GM19463 (cell line): ENCODE data around the gene H6PD.

Experiments
- ATAC-seq: cut with Tn5 transposase; IDR thresholded peaks from one replicate; pipeline ENCODE4 v1.9.1; 2021; ENCODE audit warnings: mild to moderate bottlenecking, moderate library complexity; ENCODE audit not compliant: unreplicated experiment

The H6PD gene

DNA sequence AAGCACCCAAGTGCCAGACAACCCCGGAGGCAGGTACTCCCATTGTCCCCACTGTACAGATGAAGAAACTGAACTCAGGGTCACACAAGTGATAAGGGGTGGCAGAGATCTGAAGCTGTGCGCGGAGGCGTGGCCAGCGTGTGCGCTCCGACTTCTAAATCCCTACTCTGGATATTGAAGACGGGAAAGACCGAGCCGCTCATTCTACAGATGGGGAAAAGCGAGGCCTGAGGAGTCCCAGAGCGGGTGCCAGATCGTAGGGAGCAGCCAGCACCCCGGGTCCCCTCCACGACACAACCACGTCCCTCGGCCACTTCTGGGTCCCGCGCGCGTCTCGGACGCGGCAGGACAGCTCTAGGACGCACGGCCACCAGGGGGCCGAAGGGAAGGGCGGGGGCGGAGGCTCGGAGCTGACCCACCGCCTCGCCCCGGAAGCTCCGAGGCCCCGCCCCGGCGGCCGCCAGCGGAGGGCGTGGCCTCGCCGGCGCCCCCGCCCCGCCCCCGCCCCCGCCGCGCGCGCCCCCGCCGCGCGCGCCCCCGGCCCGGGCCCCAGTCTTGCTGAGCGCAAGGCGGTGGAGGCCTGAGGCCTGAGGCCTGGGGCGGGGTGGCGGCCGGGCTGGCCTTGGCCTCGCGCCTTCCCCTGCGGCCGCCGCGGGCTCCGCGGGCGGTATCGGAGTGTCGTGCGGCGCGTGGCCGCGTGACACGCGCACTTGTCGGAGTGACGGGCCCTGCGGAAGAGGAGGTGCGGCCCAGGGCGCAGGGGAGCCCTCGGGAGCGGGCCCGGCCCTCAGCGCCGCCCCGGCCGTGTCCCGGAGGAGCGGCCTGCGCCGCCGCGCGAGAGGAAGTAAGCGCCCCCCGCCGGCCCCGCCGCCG is at the start of gene H6PD:
Gene H6PD (plus strand): TSS at position 552 of the 873 bp plus-strand sequence. CDS start 10,161 bp downstream, outside the sequence.
- ATAC-seq: peak; percentile 66

- no peak for ATAC-seq
These were observed 48.3 kb upstream of the H6PD start for GRCh38 chr1:9186082-9186859.

- no peak for ATAC-seq
These were observed 47.6 kb upstream of the H6PD start for GRCh38 chr1:9187004-9187403.

GRCh38 chr1:9190234-9190633 is 44.3 kb upstream of the H6PD start:
- ATAC-seq: no peak

- ATAC-seq: no peak
These were observed 43.3 kb upstream of the H6PD start for GRCh38 chr1:9191231-9191630.

- ATAC-seq: no peak
These were observed 41.9 kb upstream of the H6PD start for GRCh38 chr1:9192578-9193232.

DNA sequence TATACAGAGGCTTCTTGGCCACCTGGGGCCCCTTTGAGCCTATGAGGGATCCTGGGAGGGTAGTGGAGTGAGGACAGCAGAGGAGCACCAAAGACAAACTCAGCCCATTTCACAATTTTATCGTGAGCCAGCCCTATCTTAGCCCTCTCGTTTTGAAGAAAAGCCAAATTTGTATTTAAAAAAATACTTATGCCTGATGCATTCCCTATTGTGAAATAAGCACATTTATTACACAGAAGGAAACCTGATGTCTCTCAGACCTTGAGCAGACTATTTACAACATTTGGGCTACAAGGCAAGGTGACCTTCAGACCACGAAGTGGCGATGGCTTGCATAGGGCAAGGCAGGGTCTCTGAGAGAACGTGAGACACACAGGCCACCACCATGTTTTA is 41.3 kb upstream of the H6PD start:
- no peak for ATAC-seq

DNA sequence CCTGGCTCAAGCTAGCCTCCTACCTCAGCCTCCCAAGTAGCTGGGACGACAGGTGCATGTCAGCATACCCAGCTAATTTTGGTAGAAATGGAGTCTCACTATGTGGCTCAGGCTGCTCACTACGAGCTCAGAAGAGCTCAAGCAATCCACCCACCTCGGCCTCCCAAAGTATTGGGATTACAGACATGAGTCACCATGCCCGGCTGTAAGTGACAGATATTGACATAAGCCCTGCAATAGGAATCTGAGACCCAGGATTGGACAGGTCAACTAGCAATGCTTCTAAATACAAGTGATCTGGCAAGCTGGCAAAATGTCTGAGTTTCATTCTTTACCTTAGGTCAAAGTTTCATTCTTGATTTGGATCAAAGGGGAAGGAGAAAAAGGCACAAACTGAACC is 40.5 kb upstream of the H6PD start:
- ATAC-seq: no peak

GRCh38 chr1:9195651-9196050 is 38.9 kb upstream of the H6PD start:
- ATAC-seq: no peak

DNA sequence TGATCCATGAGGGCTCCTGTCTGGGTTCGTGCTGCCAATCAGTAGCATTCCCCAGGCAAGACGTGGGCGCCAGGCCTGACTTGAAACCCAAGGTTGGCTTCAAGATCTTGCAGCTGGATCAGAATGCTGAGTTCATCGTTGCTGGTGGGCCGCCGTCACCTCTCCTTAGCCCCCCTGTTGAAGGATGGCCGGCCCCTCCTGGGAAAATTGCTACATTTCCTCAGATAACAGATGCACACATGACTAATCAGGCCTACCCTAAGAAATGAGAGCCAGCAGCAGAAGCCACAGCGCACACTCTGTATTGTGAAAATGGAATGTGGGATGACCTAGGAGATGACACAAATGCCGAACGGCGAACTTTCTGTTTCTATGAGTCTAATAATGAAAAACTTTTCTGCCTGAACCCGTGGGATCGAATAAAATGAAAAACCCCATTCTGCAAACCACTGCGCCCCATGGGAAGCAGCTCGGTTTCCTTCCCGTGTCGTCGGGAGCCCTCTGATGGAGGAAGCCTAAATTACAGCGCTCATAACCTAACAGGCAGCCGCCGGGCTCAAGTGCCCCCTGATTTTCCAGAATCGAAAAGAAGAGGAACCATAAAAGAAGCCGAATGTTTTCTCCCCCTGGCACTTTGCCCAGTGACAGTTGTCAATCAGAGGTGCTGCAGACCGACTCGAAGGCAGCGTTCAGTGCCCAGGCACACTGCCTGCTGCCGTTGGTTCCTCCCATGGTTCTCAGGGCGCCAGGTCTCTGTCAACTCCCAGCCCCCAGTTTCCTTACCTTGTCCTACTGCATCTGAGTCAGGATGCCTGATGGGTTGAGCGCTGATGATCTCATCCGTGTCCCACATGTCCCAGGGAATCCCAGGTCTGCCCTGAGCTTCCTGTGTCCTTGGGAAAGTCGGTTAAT is 38.2 kb upstream of the H6PD start:
- no peak for ATAC-seq

DNA sequence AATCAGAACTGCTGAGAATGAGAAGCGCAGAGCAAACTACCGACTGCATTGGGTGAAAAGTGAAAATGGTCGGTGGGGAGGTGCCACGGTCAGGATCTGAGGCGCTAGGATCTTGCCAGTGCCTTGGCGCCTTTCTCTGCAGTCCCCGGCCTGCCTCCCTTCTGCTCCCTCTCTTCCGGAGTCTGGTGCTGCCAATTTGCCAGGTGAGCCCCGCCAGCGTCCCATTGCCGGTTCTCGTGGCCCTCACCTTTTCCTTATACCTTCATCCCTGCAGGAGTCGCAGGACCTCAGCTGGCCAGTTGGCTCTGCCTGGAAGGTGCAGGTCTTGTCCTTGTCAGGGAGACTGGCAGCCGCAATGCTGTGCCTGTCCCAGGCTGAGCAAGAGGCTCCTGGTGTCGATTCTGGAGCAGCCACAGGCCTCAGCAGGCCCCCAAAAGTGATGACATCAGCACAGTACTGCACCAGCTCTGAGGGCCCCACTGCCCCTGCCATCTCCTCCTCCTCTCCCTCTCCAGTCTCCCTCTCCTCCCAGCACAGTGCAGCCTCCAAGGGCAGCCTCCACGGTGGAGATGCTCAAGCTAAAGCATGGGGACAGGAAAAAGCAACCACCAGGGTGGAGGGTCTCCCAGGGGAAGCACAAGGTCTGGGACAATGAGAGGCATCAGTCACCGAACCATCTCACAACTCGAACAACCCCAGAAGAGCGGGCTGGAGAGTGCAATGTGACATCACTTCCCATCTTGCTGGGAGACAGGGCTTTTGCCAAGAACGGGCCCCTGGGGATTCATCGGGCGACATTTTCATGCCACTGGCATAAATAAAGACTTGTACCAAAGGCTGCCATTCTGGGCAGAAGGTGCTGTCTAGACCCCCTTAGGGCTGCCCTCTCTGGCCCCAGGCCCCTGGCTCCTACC is 37.1 kb upstream of the H6PD start:
- no peak for ATAC-seq

DNA sequence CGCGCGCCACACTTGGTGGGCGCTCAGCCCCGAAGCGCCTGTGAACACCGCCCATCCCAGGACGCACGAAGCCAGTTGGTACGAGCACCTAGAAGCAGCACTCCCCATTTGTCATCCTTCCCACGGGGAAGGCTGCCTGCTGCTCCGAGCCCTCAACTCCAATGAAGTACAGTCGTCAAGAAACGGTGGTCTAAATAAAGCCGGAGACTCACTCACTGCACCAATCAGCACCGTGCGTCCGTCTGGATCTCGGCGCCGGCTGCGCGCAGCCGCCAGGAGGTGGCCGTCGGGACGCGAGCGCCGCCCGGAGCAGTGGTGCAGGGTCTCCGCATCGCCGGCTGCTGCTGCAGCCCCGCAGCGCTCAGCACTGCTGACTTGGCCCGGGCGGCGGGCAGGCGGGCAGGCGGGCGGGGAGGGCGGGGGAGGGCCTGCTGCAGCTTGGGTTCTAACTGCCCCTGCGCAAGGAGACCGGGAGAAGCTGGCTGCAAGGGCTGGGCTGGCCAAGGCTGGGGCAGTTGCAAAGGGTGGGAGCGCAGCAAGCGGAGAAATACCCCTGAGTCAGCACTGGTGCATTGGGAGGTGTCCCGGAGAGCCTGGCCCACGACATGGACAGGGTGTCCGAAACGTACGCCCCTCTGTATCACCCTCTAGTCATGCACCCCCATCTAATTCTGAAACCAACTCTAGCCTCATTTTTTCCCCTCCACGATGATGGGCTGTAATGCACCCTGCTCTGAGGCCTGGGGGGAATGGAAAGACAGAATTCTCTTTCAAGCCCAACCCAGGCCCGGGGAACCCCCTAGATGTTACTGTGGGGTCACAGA is 35.8 kb upstream of the H6PD start:
- no peak for ATAC-seq

- ATAC-seq: no peak
These were observed 34.1 kb upstream of the H6PD start for GRCh38 chr1:9200441-9200840.

GRCh38 chr1:9201401-9202239 is 33.0 kb upstream of the H6PD start:
- ATAC-seq: no peak

DNA sequence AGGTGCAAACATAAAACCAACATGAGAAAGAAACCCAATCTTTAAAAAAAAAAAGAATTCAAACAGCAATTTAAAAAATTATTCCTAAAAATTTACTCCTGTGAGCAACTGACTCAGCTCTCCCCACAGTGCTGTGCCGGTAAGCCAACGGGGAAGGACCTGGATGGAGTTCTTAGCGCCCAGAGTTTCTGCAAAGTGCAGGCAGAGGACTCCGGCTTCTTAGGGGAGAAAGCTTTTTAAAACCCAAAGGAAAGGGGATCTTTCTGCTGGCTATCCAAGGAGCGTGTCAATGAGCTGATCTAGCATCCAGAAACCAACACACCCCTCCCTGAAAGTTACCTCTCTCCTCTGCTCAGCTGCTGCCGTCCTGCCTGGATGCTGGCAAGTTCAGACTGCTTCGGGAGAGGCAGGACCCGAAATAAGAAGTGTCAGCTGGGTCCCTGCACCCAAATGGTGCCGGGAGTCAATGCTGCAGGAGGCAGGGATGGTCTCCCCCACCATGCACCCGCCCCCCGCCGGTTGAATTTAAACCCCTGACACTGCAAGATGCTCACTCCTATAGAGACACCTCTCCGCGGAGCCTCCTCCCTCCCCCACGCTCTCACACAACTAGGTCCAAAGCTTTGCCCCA is 32.2 kb upstream of the H6PD start:
- ATAC-seq: no peak

DNA sequence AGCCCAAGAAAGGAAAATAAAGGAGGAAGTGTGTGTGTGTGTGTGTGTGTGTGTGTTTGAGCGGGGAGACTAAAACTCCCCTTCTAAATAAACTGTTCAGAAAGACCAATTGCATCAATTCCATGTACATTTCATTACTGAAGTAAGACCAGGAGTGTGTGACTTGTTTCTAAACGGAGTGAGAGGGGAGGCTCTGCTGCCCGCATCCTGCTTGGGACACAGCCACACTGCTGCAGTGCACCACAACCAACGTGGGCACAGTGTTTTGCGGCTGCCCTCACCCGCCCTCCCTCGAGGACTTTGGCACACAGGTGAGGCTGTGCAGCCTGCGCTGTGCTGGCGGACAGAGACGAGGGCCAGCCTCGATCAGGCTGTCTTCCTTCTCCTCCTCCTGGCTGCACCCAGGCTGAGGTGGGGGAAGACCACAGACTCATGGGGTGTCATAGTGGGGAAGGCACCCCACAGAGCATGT is 31.0 kb upstream of the H6PD start:
- no peak for ATAC-seq

DNA sequence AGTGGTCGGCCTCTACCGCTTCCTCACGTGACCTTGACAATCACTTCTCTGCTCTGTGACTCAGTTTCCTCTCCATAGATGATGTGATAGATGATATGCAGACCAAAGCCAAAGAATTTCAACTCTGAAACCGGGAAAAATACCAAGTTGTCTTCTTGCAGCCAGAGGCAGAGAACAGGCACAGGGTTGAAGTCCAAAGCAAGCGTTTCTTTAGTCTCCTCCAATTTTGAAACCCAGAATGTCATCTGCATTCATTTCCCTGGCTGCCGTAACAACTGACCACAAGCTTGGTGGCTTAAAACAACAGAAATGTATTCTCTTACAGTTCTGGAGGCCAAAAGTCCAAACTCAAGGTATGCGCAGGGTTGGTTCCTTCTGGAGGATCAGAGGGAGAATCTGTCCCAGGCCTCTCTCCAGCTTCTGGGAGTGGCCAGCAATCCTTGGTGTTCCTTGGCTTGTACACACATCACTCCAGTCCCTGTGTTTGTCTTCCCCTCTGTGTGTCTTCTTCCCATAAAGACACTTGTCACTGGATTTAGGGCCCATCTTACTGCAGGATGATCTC is 30.3 kb upstream of the H6PD start:
- ATAC-seq: no peak
